Right cardiac atrium (tissue), 5 donors: ENCODE results near the gene MLN. TPM values are rescaled to one million over a fixed set of nuclear protein-coding genes. Genes with fewer than 3 reads are reported as not detected.

Experiments
- ATAC-seq, 2 donors: fragments of 200-7000 bp; cut with Tn5 transposase; one replicate each; pipeline versions ENCODE4 v1.8.0 to v1.9.1; 2020; ENCODE audit warnings: moderate library complexity in 2 of 2, mild to moderate bottlenecking in 1 of 2
- DNase-seq, 3 donors: peaks; one replicate each; pipeline ENCODE4 v3.0.0-alpha.2; 2020
- H3K27ac ChIP-seq: one replicate; pipeline ENCODE4 v1.5.1; 2013; ENCODE audit warnings: mild to moderate bottlenecking, low read length, control low read depth, moderate library complexity
- H3K27me3 ChIP-seq: one replicate; pipeline ENCODE4 v1.6.1; 2013; ENCODE audit not compliant: control insufficient read depth, insufficient read depth
- H3K4me1 ChIP-seq: one replicate; pipeline ENCODE4 v1.6.1; 2013; ENCODE audit warnings: low read length; ENCODE audit not compliant: control insufficient read depth, insufficient read depth
- H3K4me3 ChIP-seq: one replicate; pipeline ENCODE4 v1.5.1; 2013; ENCODE audit warnings: low read length, control low read depth
- H3K9me3 ChIP-seq: one replicate; pipeline ENCODE4 v1.6.1; 2013; ENCODE audit warnings: low read length; ENCODE audit not compliant: control insufficient read depth
- WGBS: extraction: QIAGEN DNeasy Blood & Tissue Kit; methylation state at CpG from one replicate; pipeline ENCODE4 v1.1.7; 2013; 5-methylcytosine and 5-hydroxymethylcytosine counted together
- intact Hi-C, 4 donors: fragments of 100-400 bp; cut with DNase I; formaldehyde crosslinking; loops; one replicate each; pipeline versions ENCODE4 v1.11.0 to v1.14.0; 2022 to 2023
- long read RNA-seq, 4 donors: library from polyadenylated mRNA; unstranded; transcript quantifications; one replicate each; pipeline ENCODE4 v2.0.0, GENCODE V29; 2020 to 2021
- polyA plus RNA-seq: library from polyadenylated mRNA; stranded (reverse); fragments of 200-250 nt; gene quantifications from one replicate; pipeline ENCODE4 v1.2.3, GENCODE V29; 2013
- total RNA-seq, 4 donors: library from RNA; stranded (reverse); fragmentation: NEBNext Ultra II Directional; extraction: Animal tissue kit (Norgen Biotek cat#: 25700); gene quantifications; one replicate each; pipeline ENCODE4 v1.2.1, GENCODE V29; 2021
- donor health status: healthy with polysubstance abuse.
- donor health status: DM: no; HTN: yes; CAD: no.
- donor health status: DM: no; HTN: no; CAD: no.
- donor health status: DM: no; HTN: yes; CAD: no; lungs with severe emphysema.
- donor health status: DM: yes; HTN: yes; CAD: no.

Gene MLN, protein sequence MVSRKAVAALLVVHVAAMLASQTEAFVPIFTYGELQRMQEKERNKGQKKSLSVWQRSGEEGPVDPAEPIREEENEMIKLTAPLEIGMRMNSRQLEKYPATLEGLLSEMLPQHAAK
- not detected for total RNA-seq
- polyA plus RNA-seq: not detected
- long read RNA-seq, donor 1, partial matches to known transcripts: 0 of 1 reads
- long read RNA-seq, donor 1, other reads (novel, unspliced or antisense): 1 of 1 reads
- long read RNA-seq, donor 2: 0 reads
- long read RNA-seq, donor 3: 0 reads
- long read RNA-seq, donor 4: 0 reads

DNA sequence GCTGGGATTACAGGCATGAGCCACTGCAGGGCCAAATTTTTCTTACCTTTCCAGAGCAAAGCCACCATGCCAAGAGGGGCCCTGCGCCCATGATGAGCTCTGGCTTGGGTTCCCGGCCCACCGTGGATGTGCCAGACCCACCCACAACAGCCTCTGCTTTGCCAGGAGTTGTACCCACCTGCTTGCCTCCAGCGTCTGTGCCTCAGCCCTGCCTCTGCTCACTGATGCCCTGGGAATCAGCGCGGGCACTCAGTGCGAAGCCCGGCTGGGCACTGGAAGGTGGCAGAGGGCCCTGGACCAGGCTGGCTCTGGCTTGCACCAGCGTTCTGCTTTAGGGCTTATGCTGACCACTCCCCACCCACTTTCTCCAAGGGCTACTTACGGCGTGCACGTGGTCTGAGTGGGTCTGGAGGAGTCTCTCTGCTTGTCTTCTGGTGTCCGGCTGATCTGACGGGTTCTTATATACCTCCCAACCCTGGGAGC is at the start of gene MLN:
Gene MLN (minus strand): TSS at position 433 of the 483 bp plus-strand sequence. CDS start 2,840 bp downstream, outside the sequence.
- intact Hi-C loops: no loop called here
- 85% methylated on average over 14 of the region's 14 CpGs for WGBS
- H3K4me3 ChIP-seq: no peak within 1 kb of the TSS
- no peaks in the 10 kb centered on the region for H3K27me3 ChIP-seq
- ATAC-seq (no peak), DNase-seq (no peak)
- H3K27ac ChIP-seq: no peak within 1 kb of the TSS
- no peaks in the 10 kb centered on the region for H3K9me3 ChIP-seq
- H3K4me1 ChIP-seq: no peaks in the 10 kb centered on the region

DNA sequence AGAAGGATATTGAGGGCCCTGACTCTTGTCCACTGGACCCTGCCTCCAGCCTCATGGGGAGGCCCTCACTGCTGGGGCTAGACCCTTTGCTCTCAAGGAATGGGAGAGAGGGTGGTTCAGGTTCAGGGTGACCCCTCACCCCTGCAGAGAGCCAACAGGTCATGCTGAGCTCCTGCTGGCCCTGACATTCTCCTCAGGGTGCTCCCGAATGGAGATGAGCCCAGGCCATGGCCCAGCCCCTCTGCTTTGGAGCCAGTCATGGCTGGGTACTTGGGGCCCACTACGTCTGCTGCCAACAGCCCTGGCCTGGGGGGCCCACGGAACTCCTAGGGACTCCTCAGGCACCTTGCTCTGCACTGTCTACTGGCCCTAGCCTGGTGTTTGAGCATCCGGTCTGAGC is 49.2 kb upstream of the MLN start:
- no peaks in the 10 kb centered on the region for H3K9me3 ChIP-seq
- WGBS: 68% methylated on average over 4 of the region's 4 CpGs
- H3K4me1 ChIP-seq: no peaks in the 10 kb centered on the region
- H3K27ac ChIP-seq: no peak overlapping the region
- no peak for DNase-seq
- H3K27me3 ChIP-seq: no peaks in the 10 kb centered on the region
- no peak for ATAC-seq
- H3K4me3 ChIP-seq: no peak overlapping the region
- intact Hi-C loops: no loop called here

DNA sequence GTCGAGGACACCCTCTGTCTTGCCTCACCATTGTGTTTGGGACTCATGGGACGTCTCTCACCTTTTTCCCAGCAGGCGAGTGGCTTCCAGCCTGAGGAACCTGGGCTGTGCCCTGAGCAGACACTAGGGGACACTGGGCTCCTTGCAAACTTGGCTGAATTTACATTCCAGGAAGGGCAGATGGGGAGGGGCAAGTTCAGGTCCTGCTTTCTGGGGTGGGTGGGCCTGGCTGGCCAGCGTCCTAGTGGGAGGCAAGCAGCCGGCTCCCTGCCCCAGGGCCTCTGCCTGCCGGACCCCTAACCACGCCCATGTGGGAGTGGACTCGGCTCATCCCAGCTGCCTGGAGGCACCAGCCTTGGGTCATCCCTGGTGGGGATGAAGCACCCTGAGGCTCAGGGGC is 48.2 kb upstream of the MLN start:
- no peak overlapping the region for H3K27ac ChIP-seq
- H3K9me3 ChIP-seq: no peaks in the 10 kb centered on the region
- no peaks in the 10 kb centered on the region for H3K4me1 ChIP-seq
- peak in 1 of 3 donors; percentile 51 for DNase-seq
- ATAC-seq: peak; percentile 15 to 37
- no peak overlapping the region for H3K4me3 ChIP-seq
- 20% methylated on average over 8 of the region's 8 CpGs for WGBS
- H3K27me3 ChIP-seq: no peaks in the 10 kb centered on the region
- intact Hi-C loops: no loop called here

DNA sequence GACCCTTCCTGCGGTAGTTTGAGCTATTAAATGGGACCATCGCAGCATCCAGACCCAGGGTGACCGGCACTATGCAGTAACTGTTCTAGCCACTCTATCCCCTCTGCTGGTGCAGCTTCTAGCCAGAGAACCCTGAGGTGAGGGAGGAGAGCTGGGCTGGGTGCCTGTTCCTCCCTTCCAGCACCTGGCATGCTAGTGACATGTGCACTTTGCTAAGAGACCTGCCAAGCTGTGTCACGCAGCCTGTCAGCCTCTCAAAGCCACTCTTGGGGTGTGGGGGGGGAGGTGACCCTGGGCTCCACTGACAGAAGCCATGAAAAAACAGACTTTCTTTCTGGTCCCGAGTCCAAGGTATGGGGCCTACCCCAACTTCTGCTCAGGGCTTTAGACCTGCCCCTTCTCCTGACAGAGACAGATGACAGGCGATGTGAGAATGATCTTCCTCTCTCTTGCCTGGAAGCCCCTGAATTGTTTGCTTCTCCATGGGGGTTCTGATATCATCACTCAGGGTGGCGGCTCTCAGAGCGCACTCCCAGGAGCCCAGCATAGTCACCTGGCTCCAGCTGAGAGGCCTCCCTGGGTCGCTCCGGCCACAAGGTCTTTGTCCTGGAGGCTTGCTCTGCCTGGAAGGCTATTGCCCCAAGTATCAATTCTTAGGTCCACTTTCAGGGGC is 47.2 kb upstream of the MLN start:
- DNase-seq (peak in 1 of 3 donors; percentile 29), ATAC-seq (peak in 1 of 2 donors; percentile 43)
- Histone ChIP-seq H3K27me3 (no peaks in the 10 kb centered on the region), H3K4me1 (no peaks in the 10 kb centered on the region), H3K27ac (no peak overlapping the region), H3K4me3 (no peak overlapping the region), H3K9me3 (no peaks in the 10 kb centered on the region)
- 75% methylated on average over 10 of the region's 10 CpGs for WGBS
- intact Hi-C loops: no loop called here

DNA sequence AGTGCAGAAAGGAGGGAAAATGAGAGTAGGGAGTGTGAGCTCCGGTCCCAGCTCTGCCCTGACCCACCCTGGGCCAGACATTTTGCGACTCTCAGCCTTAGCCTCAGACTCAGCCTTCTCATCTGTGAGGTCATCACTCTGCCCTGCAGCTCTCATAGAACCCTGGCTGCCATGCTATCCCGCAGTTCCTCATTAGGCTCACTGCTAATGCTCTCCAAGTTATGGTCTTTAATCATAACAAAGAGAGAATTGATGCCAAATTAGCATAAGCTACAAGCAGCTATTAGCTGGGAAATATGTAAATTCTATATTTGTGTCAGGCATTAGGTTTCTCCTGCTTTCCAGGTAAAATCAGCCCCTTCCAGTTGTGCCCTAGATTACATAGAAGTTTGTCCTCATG is 46.5 kb upstream of the MLN start:
- intact Hi-C loops: no loop called here
- Histone ChIP-seq H3K27me3 (no peaks in the 10 kb centered on the region), H3K27ac (no peak overlapping the region), H3K4me1 (no peaks in the 10 kb centered on the region), H3K4me3 (no peak overlapping the region), H3K9me3 (no peaks in the 10 kb centered on the region)
- ATAC-seq (no peak), DNase-seq (peak in 1 of 3 donors; percentile 25)
- 69% methylated on average over 3 of the region's 3 CpGs for WGBS

DNA sequence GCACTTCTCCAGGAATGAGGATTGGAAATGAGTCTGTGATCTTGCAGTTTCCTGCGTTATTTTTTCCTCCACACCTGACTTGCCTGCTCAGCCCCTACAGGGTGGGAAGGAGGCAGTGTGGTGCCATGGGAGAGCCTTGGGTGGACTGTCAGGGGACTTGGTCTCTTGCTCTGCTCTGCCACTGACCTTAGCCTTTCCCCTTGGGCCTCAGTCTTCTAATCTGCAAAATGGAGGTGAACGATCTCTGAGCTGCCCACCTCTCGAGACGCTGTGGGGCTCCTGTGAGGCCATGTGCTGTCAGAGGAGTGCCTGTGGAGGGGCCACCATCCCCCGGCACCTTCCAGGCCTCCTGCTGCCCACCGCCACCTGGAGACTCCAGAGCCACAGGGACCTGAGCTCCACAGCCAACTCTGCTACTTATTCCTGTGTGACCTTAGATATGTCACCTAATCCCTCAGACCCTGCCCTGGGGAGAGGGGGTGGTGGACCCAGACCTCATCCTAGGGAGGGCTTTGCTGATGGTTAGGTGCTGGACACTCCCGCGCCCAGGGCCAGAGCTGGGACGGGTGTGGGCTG is 45.8 kb upstream of the MLN start:
- H3K9me3 ChIP-seq: no peaks in the 10 kb centered on the region
- no peak for ATAC-seq
- DNase-seq: peak in 1 of 3 donors; percentile 3
- H3K4me1 ChIP-seq: no peaks in the 10 kb centered on the region
- intact Hi-C loops: no loop called here
- 86% methylated on average over 9 of the region's 9 CpGs for WGBS
- H3K27ac ChIP-seq: no peak overlapping the region
- H3K4me3 ChIP-seq: no peak overlapping the region
- H3K27me3 ChIP-seq: no peaks in the 10 kb centered on the region

DNA sequence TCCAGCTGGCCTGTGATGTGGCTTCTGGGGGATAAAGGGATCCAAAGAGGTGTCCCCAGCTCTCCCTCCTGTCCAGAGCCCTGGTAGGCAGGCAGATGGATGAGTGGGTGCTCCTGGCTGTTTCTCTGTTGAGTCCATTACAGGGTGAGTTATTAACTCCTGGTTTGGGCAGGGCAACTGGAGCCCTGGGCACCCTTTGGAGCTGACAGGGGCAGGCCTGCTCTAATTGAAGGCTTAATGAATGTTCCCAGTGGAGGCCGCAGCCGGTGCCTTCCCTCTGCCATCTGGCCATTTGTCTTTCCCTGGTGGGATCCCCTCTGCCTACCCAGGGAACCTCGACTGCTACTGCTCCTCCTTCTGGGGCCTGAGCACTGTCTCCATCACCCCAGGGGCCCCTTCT is 44.7 kb upstream of the MLN start:
- intact Hi-C loops: no loop called here

DNA sequence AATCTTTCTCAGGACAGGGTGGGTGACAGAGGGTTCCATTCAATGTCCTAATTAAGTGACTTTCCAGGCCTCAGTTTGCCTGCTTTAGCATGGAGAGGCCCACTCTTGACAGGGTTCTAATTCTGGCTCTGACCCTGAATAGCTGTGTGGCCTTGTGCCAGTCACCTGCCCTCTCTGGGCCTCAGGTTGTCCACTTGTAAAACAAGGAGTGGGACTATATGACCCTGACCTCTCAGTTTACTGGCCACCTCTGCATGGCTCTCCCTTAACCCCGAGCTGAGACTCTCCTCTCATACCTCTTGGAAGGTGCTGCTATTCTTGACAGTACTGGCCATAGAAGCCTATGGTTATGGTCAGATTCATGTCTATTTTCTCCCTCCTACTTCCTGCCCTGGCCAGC is 44.1 kb upstream of the MLN start:
- H3K4me3 ChIP-seq: no peak overlapping the region
- no peaks in the 10 kb centered on the region for H3K9me3 ChIP-seq
- no peak overlapping the region for H3K27ac ChIP-seq
- WGBS: 82% methylated on average over 1 of the region's 1 CpG
- no peaks in the 10 kb centered on the region for H3K27me3 ChIP-seq
- ATAC-seq (no peak), DNase-seq (no peak)
- no peaks in the 10 kb centered on the region for H3K4me1 ChIP-seq
- intact Hi-C loops: no loop called here

More for the DNA sequence above, 44.7 kb upstream of the MLN start:
- H3K4me1 ChIP-seq: no peaks in the 10 kb centered on the region
- ATAC-seq (no peak), DNase-seq (peak in 1 of 3 donors; percentile 16)
- no peak overlapping the region for H3K4me3 ChIP-seq
- no peaks in the 10 kb centered on the region for H3K27me3 ChIP-seq
- no peak overlapping the region for H3K27ac ChIP-seq
- no peaks in the 10 kb centered on the region for H3K9me3 ChIP-seq
- WGBS: 72% methylated on average over 3 of the region's 3 CpGs

DNA sequence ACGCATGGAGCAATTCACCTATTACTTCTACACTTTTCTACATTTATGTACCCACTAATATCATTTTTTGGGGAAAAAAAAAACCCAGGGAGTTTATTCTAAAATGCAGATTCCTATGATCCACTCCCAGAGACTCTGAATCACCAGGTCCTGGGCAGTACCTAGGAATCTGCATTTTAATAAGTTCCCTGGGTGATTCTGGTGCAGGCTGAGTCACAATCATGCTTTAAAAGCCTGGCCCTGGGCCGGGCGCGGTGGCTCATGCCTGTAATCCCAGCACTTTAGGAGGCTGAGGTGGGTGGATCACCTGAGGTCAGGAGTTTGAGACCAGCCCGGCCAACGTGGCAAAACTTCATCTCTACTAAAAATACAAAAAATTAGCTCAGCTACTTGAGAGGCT is 43.3 kb upstream of the MLN start:
- no peak overlapping the region for H3K4me3 ChIP-seq
- ATAC-seq: no peak
- no peak for DNase-seq
- H3K27ac ChIP-seq: no peak overlapping the region
- H3K27me3 ChIP-seq: no peaks in the 10 kb centered on the region
- no peaks in the 10 kb centered on the region for H3K9me3 ChIP-seq
- intact Hi-C loops: no loop called here
- H3K4me1 ChIP-seq: no peaks in the 10 kb centered on the region
- WGBS: 89% methylated on average over 6 of the region's 6 CpGs

DNA sequence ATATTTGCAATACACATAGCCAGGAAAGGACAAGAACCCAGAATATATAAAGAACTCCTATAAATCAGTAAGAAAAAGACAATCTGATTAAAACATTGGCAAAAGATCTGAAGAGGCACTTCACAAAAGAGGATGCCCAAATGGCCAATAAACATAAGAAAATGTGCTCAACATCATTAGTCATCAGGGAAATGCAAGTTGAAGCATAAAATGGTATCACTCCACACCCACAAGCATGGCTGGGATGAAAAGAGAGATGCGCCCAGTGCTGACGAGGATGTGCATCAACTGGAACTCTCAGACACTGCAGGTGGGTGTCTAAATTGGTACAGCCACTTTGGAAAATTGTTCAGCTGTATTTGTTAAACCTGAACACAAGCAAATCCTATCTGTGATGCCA is 42.4 kb upstream of the MLN start:
- intact Hi-C loops: no loop called here
- 87% methylated on average over 2 of the region's 2 CpGs for WGBS
- H3K9me3 ChIP-seq: no peaks in the 10 kb centered on the region
- H3K27ac ChIP-seq: no peak overlapping the region
- H3K4me1 ChIP-seq: no peaks in the 10 kb centered on the region
- no peak for DNase-seq
- H3K4me3 ChIP-seq: no peak overlapping the region
- H3K27me3 ChIP-seq: no peaks in the 10 kb centered on the region
- no peak for ATAC-seq

DNA sequence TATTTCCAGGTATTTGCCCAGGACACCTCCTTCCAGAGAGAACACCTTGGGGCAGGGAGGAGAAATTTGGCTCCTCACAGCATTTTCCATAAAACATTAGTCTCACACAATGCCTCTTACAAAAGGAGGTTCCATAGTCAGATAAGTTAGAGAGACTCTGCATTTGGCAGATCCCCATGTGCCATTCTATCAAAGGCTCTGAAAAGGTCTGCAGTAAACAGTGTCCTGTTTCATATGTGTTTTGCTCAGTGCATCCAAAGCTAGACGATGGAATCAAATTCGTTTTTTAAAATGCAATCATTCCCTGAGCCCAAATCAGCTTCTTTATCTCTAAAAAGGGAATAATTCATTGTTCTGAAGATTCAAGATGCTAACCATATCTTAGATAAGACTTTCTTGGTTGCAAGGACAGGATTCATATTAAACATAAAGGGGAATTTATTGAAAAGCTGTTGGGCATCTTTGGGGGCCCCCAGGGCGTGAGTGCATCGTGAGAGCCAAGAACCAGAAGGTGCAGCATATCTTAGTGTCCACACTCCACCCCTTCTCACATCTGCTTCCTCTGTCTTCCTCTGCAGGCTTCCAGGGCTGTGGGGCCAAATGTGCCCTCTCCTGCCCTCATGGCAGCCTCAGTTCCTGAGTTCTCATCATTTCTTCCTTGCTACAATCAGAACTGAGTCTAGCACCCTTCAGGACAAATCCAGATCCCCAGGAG is 41.4 kb upstream of the MLN start:
- intact Hi-C loops: no loop called here
- WGBS: 60% methylated on average over 4 of the region's 4 CpGs
- no peak for ATAC-seq
- no peaks in the 10 kb centered on the region for H3K4me1 ChIP-seq
- no peak overlapping the region for H3K27ac ChIP-seq
- no peaks in the 10 kb centered on the region for H3K27me3 ChIP-seq
- peak in 1 of 3 donors; percentile 2 for DNase-seq
- no peak overlapping the region for H3K4me3 ChIP-seq
- no peaks in the 10 kb centered on the region for H3K9me3 ChIP-seq
